Testis (tissue), 2 donors: Measurements from ENCODE around the gene AGXT.

Source experiments
- CTCF ChIP-seq, 3 experiments: fragments of 450-650 bp in 2 of 3; fragments of 200-600 bp in 1 of 3; sonication (generic) in 1 of 3; IDR thresholded peaks; one replicate each; pipeline ENCODE4 v1.5.1; 2016 to 2019; ENCODE audit warnings: antibody characterized with exemption in 3 of 3, mild to moderate bottlenecking in 2 of 3, moderate library complexity in 1 of 3
- POLR2A ChIP-seq: fragments of 450-650 bp; IDR thresholded peaks from one replicate; pipeline ENCODE4 v1.6.1; 2017; ENCODE audit warnings: antibody characterized with exemption, mild to moderate bottlenecking, moderate library complexity

GRCh38 chr2:240892356-240892755 is 23.7 kb downstream of the AGXT start:
- TF ChIP-seq POLR2A (no peak), CTCF (IDR thresholded peaks at IDR 0.05) (no peak)
